MV-4-11 (cell line): ENCODE measurements around the gene GNB1L.

Source experiments
- DNase-seq: peaks from one replicate; lab custom pipeline; 2025; lab: John Stamatoyannopoulos, UW

GNB1L gene

GRCh38 chr22:19875531-19876313 lies 21.0 kb upstream of the GNB1L start:
- no peak for DNase-seq

GRCh38 chr22:19875061-19875530 lies 20.4 kb upstream of the GNB1L start:
- DNase-seq: no peak

- no peak for DNase-seq
These were observed 19.8 kb upstream of the GNB1L start for GRCh38 chr22:19874307-19875060.

- no peak for DNase-seq
These were observed 19.3 kb upstream of the GNB1L start for GRCh38 chr22:19873960-19874306.

GRCh38 chr22:19873138-19873959 lies 18.7 kb upstream of the GNB1L start:
- DNase-seq: no peak

GRCh38 chr22:19872779-19873137 lies 18.1 kb upstream of the GNB1L start:
- no peak for DNase-seq

GRCh38 chr22:19871845-19872778 lies 17.4 kb upstream of the GNB1L start:
- no peak for DNase-seq

GRCh38 chr22:19871023-19871844 lies 16.6 kb upstream of the GNB1L start:
- no peak for DNase-seq

GRCh38 chr22:19870153-19871022 lies 15.7 kb upstream of the GNB1L start:
- DNase-seq: no peak

GRCh38 chr22:19869497-19870152 lies 15.0 kb upstream of the GNB1L start:
- DNase-seq: no peak

GRCh38 chr22:19868773-19869471 lies 14.2 kb upstream of the GNB1L start:
- no peak for DNase-seq

- no peak for DNase-seq
These were observed 13.7 kb upstream of the GNB1L start for GRCh38 chr22:19868333-19868732.

- DNase-seq: no peak
These were observed 12.9 kb upstream of the GNB1L start for GRCh38 chr22:19867617-19868016.

GRCh38 chr22:19866665-19867009 lies 12.0 kb upstream of the GNB1L start:
- no peak for DNase-seq

GRCh38 chr22:19865141-19865829 lies 10.6 kb upstream of the GNB1L start:
- no peak for DNase-seq

GRCh38 chr22:19864538-19865106 lies 9.9 kb upstream of the GNB1L start:
- DNase-seq: no peak

- no peak for DNase-seq
These were observed 8.9 kb upstream of the GNB1L start for GRCh38 chr22:19863571-19863970.
